Nucleus accumbens (tissue), 56 donors: ENCODE measurements around the gene ARHGEF1.
"Not testable (repeated sequence)": the region's sequence is repeated elsewhere in the genome, so short reads cannot be mapped to it uniquely, and the experiment has no call there.

Experiments used
- DNase-seq, 56 donors: peaks; one replicate each; lab custom pipeline; 2025; lab: John Stamatoyannopoulos, UW

ARHGEF1 gene

DNA sequence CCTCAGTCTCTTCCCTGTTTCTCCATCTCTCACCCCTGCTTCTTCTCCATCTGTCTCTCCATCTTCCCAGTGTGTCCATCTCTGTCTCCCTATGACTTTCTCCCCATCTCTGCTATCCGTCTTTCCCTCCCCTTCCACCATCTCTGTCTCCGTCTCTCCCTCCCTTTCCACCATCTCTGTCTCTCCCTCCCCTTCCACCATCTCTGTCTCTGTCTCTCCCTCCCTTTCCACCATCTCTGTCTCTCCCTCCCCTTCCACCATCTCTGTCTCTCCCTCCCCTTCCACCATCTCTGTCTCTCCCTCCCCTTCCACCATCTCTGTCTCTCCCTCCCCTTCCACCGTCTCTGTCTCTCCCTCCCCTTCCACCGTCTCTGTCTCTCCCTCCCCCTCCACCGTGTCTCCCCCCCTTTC is 31.4 kb downstream of the ARHGEF1 start:
- DNase-seq = not testable (repeated sequence)

DNA sequence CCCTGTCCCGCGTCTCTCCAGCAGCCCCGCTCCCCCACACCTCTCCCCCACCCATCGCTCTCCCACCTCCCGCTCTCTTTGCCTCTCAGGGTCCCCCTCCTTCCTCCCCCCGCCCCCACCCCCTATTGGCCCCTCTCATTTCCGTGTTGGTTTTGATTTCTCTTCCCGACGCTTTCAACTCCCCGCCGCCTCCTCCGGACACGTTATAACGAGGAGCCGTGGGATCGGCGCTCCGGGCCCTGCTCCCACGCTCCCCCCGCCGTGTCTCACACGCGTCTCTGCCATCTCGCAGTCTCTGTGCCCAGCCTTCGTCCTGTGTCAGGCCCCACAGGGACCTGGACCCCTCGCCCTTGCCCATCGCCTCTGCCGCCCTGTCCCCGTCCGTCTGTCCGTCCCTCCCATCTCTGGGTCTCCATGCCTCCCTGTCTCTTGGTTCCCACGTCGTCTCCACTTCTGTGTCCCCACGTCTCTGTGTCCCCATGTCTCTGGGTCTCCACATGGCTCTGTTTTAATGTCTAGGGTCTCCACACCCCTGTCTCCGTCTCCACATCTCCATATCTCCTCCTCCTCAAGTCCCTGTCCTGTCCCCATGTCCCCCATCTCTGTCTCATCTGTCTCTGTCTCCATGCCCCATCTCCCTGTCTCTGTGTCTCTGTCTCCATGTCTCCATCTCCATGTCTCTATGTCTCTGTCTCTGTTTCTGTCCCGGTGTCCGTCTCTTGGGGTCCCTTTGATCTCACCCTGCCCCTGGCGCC is 32.2 kb downstream of the ARHGEF1 start:
- DNase-seq = no peak

DNA sequence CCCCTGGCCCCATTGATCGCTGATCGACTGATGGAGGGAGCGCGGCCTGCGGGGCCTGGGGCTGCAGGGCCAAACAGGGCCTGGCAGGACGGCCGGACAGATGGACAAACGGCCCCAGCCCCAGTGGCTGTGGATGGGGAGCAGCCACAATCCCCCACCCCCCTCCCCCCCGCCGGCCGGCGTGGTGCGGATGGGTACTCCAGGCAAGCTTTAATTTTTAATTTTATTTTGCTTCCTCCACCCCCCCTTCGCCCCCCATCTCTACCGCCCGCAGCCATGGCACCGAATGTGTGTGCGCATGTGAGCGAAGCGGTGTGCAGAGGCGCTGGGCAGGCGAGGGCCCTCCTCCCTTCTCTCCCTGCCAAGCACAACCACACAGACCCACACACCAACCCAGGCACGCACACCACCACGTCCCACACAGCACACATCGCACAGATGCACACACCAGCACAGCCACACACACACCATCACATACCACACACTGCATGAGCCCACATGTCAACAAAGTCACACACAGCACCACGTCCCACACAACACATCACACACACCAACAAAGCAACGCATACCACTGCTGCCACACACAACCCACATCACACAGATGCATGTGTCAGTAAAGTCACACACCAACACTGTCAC is 32.9 kb downstream of the ARHGEF1 start:
- no peak for DNase-seq

DNA sequence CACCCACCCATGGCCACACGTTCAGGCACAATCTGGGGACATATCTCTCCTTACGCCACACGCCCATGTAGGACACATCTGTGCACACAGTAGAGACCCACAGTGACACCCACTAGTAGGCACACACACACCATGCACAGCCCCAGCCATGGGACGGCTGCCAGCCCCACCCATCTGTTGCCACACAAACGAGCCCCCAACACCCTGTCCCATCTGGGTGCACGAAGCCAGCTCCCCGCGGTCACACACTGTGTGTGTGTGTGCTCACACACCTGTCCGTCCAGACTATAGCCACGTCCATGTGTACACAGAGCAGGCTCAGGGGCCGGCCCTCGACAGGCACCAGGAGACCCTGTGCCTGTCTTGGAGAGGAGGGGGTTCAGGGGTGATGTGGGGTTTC is 34.7 kb downstream of the ARHGEF1 start:
- no peak for DNase-seq

DNA sequence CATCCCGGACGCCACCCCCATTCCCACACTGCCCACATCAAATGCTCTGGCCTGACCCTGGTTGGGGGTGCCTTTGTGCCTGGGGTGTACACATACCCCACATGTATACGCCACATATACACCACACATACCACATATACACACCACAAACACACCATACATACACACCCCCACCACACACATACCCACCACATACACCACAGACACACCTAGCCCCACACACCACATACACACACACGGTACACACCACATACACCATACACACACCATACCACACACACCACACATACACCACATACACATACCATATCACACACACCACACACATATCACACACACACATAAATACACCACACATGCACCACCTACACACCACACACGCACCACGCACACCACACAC is 35.1 kb downstream of the ARHGEF1 start:
- no peak for DNase-seq

DNA sequence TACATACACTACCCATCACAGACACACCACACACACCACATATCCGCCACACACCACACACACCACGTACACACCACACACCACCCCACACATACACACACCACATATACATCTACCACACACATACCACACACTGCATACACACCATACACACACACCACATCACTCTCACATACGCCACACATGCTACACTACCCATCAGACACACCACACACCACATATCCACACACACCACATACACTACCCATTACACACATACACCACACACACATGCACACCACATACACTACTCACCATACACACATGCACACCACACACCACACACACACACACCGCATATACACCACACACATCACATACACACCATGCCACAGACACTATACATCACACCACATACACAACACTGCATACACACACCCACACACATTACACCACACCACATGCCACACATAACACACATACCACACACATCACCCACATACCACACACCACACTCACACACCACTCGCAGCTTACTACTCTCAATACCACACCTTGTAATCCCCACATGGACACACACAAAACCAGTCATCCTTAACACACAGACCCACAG is 35.8 kb downstream of the ARHGEF1 start:
- no peak for DNase-seq

DNA sequence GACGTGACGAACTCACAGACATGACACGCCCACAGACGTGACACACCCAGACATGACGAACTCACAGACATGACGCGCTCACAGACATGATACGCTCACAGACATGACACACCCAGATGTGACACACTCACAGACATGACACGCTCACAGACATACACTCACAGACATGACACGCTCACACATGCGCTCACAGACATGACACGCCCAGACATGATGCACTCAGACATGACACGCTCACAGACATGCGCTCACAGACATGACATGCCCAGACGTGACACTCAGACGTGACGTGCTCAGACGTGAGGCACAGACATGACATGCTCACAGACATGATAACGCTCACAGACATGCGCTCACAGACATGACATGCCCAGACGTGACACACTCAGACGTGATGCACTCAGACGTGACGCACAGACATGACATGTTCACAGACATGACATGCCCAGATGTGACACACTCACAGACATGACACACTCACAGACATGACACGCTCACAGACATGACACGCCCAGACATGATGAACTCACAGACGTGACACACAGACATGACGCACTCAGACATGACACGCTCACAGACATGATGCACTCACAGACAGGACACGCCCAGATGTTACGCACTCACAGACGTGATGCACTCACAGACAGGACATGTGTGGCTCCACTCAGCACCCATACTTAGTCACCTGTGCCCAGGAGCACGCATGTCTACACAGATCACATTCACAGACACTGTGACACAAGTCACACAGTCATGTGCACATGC is 37.1 kb downstream of the ARHGEF1 start:
- no peak for DNase-seq

DNA sequence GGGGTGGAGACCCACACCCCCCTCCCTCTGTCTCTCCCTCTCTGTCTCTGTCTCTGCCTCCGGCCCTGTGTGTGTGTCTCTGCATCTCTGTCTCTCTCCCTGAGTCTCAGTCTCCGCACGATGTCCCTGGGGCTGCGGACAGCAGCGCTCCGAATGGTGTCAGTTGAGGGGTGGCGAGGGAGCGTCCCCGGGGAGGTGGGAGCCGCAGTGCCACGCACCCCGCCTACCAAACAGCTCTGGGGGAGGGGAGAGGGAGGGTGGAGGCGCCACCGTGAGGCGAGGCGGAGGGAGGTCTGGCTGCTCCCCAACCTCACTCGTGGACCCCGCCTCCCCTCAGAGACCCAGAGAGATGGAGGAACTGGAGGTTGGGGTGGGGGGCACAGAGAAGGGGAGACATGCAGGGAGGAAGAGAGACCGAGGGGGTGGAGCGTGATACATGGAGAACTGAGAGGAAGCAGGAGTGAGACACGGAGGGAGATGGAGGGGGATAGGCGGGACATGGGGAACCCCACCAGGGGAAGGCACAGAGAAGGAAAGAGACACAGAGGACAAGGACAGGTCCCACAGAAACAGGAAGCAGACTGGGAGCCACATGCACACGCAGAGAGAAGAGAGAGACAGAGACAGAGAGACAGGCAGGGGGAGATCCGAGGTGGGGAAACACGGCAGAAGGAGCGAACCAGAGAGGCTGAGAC is 38.0 kb downstream of the ARHGEF1 start:
- DNase-seq = no peak

DNA sequence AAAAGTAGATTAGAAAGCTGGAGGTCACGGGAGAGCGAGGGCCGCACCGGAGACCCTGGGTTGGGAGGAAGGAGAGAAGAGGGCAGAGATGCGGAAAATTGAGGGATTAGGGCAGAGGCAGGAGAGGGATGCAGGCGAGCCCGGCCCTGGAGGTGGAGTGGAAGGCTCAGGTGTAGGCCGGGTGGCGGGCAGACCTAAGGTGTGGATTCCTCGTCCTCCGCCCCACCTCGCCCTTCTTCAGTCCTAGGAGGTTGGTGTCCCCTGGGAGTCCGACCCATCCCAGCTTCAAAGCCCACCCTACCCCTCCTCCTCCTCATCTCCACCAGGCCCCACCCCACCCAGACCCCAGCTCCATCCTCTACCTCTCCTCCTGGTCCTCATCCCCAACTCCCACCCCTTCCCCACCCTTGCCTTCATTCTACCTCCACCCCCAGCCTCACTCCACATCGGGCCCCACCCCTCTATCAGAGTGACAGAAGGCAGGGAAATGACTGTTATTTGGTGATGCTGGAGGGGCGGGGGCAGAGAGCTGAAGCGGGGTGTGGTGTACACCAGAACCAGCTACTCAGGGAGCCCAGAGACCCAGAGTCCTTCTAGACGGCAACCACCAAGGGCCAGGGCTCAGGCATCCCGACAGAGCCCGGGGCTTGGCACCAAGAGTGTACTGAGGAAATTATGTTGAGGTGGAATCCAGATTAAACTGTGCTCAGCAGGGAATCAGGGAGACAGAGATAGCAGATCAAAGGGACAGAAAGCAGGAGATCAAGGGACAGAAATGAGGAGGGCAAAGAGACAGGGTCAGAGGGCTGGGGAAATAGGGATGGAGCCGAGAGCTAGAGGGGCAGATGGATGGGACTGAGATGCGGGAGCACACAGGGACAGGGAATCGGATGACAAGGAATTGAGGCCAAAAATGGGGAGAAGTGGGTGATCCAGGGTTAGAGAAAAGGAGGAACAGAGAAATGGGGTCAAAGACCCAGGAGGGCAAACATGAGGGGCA is 38.9 kb downstream of the ARHGEF1 start:
- DNase-seq = no peak

DNA sequence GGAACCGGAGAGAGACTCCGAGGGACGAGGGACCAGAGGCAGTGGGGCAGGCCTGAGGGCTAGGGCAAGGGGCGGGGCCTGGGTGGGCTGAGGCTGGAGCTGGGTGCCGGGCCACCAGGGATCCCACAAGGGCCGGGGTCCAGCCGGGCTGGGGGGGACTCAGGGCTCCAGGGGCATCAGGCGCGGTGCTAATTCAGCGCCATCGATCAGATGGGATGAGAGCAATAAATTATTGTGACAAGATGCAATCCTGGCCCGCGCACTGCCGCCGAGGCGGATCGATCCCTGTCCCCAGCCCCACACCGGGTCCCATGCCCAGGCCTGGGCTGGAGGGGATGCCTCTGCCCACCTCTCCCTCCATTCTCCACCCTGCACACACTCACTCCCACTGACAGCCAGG is 39.6 kb downstream of the ARHGEF1 start:
- DNase-seq = no peak

DNA sequence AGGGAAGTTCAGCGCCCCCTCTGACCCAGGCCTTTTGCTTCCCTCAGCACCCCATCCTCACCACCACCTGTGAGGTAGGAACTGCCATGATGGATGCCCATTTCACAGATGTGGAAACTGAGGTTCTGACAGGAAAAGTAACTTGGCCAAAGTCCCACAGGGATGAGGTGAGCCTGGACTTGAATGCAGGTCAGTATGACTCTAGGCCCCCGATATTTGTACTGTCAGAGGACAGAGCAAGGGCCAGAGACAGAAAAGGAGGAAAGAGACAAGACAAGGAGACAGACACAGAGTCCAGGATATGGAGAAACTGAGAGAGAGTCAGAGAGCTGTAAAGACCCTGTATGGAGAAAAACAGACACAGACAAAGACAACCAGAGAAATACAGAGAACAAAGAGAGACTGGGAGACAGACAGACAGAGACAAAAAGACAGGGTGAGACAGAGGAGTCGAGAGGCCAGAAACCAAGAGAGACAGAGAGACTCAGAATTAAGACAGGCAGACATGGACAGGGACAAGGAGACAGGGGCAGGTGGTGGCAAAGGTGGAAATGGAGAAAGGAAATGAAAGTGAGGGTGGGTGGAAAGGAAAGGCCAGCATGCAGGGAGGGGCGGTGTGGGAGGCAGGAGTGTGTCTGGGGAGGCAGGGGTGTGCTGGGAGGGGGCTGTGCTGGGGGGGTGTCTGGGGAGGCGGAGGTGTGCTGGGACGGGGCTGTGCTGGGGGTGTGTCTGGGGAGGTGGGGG is 40.2 kb downstream of the ARHGEF1 start:
- DNase-seq = no peak

DNA sequence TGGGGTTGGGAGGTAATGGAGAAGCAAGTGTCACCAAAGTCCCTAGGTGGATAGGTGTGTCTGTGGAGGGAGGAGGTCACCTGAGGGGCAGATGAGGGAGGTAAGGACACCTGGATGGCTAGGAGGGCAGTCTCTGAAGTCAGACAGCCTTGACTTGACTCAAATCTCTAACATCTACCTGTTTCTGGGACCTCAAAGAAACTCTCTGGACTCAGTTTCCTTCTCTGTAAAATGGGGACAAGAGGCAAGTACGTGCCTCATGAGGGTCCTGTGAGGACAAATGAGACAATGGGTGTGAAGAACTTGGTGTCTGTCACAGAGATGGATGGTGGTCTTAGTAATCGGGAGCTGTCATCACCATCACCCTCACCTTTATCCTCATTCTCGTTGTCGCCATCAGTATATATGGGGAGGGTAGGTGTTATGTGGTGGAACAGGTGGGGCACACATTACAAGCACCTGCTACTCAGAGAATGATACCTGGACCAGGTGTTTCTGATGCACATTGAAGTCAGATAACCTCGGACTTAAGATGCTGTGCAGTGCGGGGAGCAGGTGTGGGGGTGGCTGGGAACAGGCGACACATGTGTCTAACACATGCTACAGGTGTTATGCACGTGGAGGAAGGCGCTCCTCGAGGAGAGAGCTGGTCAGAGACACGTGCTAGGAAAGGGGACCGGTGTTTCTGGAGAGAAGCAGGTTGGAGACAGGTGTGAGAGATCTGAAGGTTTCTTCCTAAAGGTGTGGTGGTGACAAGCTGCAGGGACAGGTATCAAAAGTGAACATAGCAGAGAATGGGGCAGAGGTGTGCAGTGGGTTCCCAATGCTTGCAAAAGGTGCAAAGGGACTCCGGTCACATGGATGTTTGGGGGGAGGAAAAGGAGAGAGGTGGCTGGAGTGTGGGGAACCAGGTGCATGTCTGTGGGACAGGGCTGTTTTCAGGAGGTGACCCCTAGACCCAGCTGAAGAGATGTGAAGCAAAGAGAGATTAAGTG is 41.5 kb downstream of the ARHGEF1 start:
- no peak for DNase-seq

DNA sequence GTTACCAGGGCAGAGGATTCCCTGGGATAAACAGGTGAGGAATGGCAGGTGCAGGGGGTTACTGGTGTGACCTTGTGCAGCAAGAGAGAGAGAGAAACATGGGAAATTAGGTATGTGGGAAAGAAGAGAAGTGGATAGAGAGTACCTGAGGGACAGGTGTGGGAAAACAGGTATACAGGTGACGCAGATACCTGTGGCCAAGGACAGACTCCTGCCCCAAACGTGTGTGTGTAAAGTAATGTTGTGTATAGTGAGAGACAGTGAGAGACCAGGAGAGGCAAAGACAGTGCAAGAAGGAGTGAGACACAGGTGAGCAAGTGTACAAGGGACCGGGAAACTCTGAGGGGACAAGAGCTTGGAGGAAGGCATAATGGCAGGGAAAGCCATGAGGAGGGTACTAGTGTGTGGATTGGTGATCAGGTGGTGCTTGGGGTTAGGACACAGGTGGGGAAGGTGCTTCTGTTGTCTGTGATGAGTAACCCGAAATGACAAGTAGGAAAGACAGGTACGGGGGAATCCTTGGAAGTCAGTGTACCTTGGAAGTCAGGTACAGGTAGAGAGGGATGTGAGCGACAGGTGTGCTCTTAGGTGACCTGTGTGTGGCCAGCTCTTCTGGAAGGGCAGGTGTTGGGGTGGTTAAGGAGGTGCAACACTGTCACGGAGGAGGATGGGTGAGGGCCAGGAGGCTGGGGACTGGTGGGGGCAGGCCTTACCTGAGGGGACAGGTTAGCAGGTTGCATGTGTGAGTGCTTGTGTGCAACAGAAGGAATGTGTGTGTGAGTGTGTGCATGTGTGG is 42.4 kb downstream of the ARHGEF1 start:
- no peak for DNase-seq

DNA sequence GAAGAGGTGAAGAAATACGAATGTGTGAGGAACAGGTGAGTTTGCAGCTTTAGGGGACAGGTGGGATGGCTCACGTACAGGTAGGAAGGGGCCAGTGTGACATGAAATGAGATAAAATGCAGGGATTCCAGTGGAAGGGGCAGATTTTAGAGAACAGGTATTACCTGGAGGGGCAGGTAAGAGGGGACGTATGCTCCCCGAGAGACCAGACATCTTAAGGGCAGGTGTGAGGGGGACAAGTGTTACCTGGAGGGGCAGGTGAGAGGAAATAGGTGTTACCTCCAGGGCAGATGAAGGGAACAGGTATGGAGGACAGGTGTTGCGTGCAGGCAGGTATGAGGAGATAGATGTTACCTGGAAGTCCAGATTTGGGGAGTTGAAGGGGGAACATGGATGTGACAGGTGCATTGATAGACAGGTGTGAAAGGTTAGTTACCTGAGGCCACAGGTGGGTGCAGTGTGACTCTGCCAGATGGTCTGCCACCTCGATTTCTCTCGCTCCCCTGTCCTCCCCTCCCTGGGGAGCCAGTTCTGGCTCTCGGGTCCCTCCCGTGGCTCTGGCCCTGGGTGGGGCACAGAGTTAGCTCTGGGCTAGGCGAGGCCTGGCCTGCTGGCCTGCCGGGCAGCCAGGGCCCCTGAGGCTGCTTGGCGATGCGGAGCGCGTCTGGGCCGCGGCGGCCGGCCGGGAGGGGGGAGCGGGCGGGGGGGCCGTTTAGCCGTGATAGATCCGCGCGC is 43.2 kb downstream of the ARHGEF1 start:
- DNase-seq = no peak

DNA sequence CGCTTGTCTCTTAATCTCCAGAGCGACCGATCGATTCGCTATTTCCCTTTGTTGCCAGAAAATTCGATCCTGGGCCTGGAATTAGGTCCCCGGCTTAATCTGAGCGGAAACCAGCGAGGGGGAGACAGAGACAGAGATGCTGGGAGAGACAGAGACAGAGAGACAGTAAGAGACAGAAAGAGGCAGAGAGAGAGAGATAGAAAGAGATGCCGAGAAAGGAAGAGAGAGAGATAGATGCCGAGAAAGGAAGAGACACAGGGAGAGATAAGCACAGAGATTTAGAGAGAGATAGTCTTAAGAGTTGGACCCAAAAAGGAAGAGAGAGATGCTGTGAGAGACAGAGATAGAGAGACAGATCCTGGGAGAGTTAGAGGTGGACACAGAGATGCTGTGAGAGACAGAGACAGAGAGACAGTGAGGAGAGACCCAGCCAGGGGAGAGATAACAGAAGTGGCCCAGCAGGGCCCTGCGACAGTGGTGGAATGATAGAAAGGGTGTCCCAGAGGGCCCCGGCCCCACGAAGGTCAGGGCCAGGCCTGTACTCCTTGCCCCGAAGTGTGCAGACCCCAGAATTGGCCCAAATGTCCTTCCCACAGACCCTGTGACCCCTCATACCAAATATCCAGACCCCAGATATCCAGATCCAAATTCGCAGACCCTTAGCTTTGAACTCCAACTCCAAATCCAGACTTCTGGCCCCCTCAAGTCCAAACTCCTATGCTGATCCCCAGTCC is 43.9 kb downstream of the ARHGEF1 start:
- no peak for DNase-seq
